ENCODE data around the gene FAHD1.

Gene FAHD1

DNA sequence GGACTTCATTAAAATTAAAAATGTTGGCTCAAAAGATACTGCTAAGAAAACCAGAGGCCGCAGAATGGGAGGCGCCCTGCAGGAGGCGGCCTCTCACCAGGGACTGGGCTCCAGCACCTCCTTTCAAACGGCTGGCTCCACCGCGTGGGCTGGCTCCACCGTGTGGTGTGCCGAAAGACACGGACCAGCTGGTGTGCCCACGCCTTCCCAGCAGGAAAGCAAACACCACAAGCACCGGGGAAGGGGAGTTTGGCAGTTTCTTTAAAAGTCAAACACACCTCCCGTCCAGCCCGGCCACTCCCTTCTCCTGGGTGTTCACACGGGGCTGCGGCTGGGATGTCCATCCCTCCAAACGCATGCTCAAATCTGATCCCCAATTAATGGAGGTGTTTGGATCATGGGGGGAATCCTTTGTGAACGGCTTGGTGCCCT is 14.3 kb upstream of the FAHD1 start:
- Histone ChIP-seq H3K4me3 (ENCODE audit: low read depth in 1 of 2, low read length in 2 of 2) (no peak overlapping the region), H3K4me1 (ENCODE audit: insufficient read depth, low read length) (no peaks in the 10 kb centered on the region), H4K20me1 (ENCODE audit: insufficient read depth, low read length) (no peaks in the 10 kb centered on the region), H2AFZ (ENCODE audit: low read depth, low read length) (no peak overlapping the region), H3K27me3 (ENCODE audit: insufficient read depth, low read length, poor library complexity) (no peaks in the 10 kb centered on the region), H3K79me2 (ENCODE audit: insufficient read depth, low read length) (no peaks in the 10 kb centered on the region), H3K4me2 (ENCODE audit: insufficient read depth, low read length) (no peak overlapping the region), H3K27ac (ENCODE audit: low read length) (no peak overlapping the region), H3K9ac (ENCODE audit: low read depth, low read length) (no peak overlapping the region), H3K9me3 (ENCODE audit: insufficient read depth, low read length, severe bottlenecking) (no peaks in the 10 kb centered on the region), H3K36me3 (ENCODE audit: insufficient read depth, low read length) (peaks cover 62% of the 10 kb centered on the region)
- no peak for TF ChIP-seq EZH2 (IDR thresholded peaks at IDR 0.05; ENCODE audit: borderline replicate concordance, low read depth, low read length, severe bottlenecking)
- TF ChIP-seq, protein P1, sequence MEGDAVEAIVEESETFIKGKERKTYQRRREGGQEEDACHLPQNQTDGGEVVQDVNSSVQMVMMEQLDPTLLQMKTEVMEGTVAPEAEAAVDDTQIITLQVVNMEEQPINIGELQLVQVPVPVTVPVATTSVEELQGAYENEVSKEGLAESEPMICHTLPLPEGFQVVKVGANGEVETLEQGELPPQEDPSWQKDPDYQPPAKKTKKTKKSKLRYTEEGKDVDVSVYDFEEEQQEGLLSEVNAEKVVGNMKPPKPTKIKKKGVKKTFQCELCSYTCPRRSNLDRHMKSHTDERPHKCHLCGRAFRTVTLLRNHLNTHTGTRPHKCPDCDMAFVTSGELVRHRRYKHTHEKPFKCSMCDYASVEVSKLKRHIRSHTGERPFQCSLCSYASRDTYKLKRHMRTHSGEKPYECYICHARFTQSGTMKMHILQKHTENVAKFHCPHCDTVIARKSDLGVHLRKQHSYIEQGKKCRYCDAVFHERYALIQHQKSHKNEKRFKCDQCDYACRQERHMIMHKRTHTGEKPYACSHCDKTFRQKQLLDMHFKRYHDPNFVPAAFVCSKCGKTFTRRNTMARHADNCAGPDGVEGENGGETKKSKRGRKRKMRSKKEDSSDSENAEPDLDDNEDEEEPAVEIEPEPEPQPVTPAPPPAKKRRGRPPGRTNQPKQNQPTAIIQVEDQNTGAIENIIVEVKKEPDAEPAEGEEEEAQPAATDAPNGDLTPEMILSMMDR (IDR thresholded peaks at IDR 0.05; ENCODE audit: borderline replicate concordance, extremely low read depth, low read length, poor library complexity, severe bottlenecking): peak; percentile 36
- ATAC-seq (ENCODE audit: insufficient read depth, low read depth) (0 out of 3 replicates have a peak, but pooled peaks have one; percentile 42), DNase-seq (peak; percentile 28)

DNA sequence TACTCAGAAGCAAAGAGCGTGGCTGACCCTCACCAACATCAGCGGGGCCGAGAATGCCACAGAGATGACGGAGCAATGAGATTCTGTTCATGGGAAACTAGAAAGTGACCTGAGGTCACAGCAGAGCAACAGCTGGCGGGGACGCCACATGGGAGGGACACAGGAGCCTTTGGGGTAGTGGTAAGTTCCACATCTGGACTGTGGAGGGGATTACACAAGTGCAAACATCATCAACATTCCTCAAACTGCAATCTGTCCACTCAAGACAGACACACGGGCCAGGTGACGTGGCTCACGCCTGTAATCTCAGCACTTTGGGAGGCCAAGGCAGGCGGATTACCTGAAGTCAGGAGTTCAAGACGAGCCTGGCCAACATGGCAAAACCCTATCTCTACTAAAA is 11.5 kb upstream of the FAHD1 start:
- no peak for DNase-seq
- Histone ChIP-seq H3K79me2 (ENCODE audit: insufficient read depth, low read length) (no peaks in the 10 kb centered on the region), H3K9ac (ENCODE audit: low read depth, low read length) (no peak overlapping the region), H3K4me2 (ENCODE audit: insufficient read depth, low read length) (no peak overlapping the region), H3K4me3 (ENCODE audit: low read depth in 1 of 2, low read length in 2 of 2) (no peak overlapping the region), H4K20me1 (ENCODE audit: insufficient read depth, low read length) (no peaks in the 10 kb centered on the region; the same call in 1 of the 2 replicates), H3K9me3 (ENCODE audit: insufficient read depth, low read length, severe bottlenecking) (no peaks in the 10 kb centered on the region), H3K27ac (ENCODE audit: low read length) (no peak overlapping the region), H3K27me3 (ENCODE audit: insufficient read depth, low read length, poor library complexity) (no peaks in the 10 kb centered on the region), H3K36me3 (ENCODE audit: insufficient read depth, low read length) (peaks cover 65% of the 10 kb centered on the region), H3K4me1 (ENCODE audit: insufficient read depth, low read length) (no peaks in the 10 kb centered on the region), H2AFZ (ENCODE audit: low read depth, low read length) (no peak overlapping the region)
- no peak for ATAC-seq (ENCODE audit: insufficient read depth, low read depth)
- TF ChIP-seq, protein P1 (IDR thresholded peaks at IDR 0.05; ENCODE audit: borderline replicate concordance, extremely low read depth, low read length, poor library complexity, severe bottlenecking): no peak
- TF ChIP-seq EZH2 (IDR thresholded peaks at IDR 0.05; ENCODE audit: borderline replicate concordance, low read depth, low read length, severe bottlenecking): no peak

DNA sequence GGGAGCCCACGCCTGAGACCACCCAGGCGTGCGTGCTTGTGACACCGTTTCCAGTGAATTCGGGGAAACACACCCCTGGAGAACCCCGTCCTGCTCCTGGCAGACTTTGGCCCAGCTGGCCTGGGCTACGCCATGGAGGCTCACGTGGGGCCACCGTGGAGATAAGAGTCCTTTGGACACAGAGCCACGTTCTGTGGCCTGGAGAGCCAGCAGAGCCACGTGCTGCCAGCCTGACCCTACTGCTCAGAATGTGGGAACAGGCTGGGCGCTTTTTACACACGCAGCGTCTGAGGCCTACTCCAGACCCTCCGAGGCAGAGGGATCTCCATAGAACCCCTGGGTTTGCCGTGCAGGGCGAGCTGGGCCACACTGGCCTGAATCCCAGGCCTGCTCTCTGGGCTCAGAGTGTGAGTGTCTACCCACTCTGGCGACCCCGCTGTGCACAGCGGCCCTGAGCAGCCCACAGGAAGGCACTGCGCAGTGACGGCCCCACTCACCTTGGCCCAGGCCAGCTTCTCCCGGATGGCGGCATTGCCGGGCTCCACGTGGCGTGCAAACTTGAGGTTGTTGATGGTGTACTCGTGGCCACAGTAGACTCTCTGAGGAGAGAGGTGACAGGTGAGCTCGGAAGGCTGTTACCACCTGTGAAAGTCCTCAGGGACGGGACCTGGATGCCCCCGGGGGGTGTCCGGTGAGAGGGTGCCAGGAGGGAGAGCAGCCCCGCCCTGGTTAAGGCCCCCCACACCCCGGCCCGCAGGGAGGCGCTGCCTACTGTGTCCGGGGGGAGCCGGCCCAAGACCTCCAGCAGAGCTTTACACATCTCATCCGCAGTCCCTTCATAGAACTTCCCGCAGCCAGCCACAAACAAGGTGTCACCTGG is 10.4 kb upstream of the FAHD1 start:
- peaks cover 71% of the 10 kb centered on the region for H3K36me3 ChIP-seq (ENCODE audit: insufficient read depth, low read length)
- peaks cover 3% of the 10 kb centered on the region; the same call in 1 of the 2 replicates for H4K20me1 ChIP-seq (ENCODE audit: insufficient read depth, low read length)
- no peak for DNase-seq
- TF ChIP-seq EZH2 (IDR thresholded peaks at IDR 0.05; ENCODE audit: borderline replicate concordance, low read depth, low read length, severe bottlenecking): no peak
- TF ChIP-seq, protein P1 (IDR thresholded peaks at IDR 0.05; ENCODE audit: borderline replicate concordance, extremely low read depth, low read length, poor library complexity, severe bottlenecking): no peak
- no peak for ATAC-seq (ENCODE audit: insufficient read depth, low read depth)
- no peaks in the 10 kb centered on the region for H3K27me3 ChIP-seq (ENCODE audit: insufficient read depth, low read length, poor library complexity)
- no peaks in the 10 kb centered on the region for H3K4me1 ChIP-seq (ENCODE audit: insufficient read depth, low read length)
- no peak overlapping the region for H2AFZ ChIP-seq (ENCODE audit: low read depth, low read length)
- H3K9ac ChIP-seq (ENCODE audit: low read depth, low read length): no peak overlapping the region
- no peak overlapping the region for H3K27ac ChIP-seq (ENCODE audit: low read length)
- H3K79me2 ChIP-seq (ENCODE audit: insufficient read depth, low read length): no peaks in the 10 kb centered on the region
- no peak overlapping the region for H3K4me2 ChIP-seq (ENCODE audit: insufficient read depth, low read length)
- H3K4me3 ChIP-seq (ENCODE audit: low read depth in 1 of 2, low read length in 2 of 2): no peak overlapping the region
- H3K9me3 ChIP-seq (ENCODE audit: insufficient read depth, low read length, severe bottlenecking): no peaks in the 10 kb centered on the region

Data from DND-41 (cell line).